Stimulated activated CD4-positive, alpha-beta T cell treated with anti-CD3 and anti-CD28 coated beads, Interleukin-12 subunit alpha, Interleukin-12 subunit beta, amount 100 ng/mL, for 24 hours (primary cell): ENCODE measurements around the gene TMEM134.
"Not testable (repeated sequence)": the region's sequence is repeated elsewhere in the genome, so short reads cannot be mapped to it uniquely, and the experiment has no call there.

ENCODE experiments used
- DNase-seq, 2 experiments: peaks; one replicate each; pipeline ENCODE4 v3.0.0-alpha.2; 2020; ENCODE audit warnings: low read depth in 2 of 2

TMEM134 gene

GRCh38 chr11:67438158-67438902 is 30.7 kb downstream of the TMEM134 start:
- peak in 1 of 2 experiments; percentile 82 for DNase-seq

DNA sequence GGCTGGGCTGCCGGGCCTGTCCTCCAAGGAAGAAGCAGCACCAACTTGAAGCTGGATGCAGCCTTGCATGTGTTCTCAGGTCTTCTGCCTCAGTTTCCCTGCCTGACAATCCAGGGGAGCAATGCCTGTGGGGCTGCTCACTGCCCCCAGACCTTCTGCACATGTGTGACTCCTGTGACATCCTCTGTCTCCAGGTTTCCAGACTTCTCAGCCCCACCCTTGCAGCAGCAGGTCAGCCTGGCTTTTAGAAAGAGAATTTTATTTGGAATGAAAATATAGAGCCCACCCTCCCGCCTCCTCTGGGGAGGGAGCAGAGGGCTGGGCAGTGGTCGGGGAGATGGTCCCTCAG is 31.3 kb downstream of the TMEM134 start:
- DNase-seq: no peak

- DNase-seq: peak; percentile 56 to 75
These were observed 31.8 kb downstream of the TMEM134 start, which contains the start of gene PTPRCAP for GRCh38 chr11:67437082-67437808. Gene PTPRCAP, minus strand, starts transcription at chr11:67437682. Its CDS starts 63 bp downstream, at chr11:67437619.

GRCh38 chr11:67436459-67437081 is 32.5 kb downstream of the TMEM134 start:
- peak; percentile 66 to 81 for DNase-seq

- no peak for DNase-seq
These were observed 33.2 kb downstream of the TMEM134 start for GRCh38 chr11:67435727-67436458.

DNA sequence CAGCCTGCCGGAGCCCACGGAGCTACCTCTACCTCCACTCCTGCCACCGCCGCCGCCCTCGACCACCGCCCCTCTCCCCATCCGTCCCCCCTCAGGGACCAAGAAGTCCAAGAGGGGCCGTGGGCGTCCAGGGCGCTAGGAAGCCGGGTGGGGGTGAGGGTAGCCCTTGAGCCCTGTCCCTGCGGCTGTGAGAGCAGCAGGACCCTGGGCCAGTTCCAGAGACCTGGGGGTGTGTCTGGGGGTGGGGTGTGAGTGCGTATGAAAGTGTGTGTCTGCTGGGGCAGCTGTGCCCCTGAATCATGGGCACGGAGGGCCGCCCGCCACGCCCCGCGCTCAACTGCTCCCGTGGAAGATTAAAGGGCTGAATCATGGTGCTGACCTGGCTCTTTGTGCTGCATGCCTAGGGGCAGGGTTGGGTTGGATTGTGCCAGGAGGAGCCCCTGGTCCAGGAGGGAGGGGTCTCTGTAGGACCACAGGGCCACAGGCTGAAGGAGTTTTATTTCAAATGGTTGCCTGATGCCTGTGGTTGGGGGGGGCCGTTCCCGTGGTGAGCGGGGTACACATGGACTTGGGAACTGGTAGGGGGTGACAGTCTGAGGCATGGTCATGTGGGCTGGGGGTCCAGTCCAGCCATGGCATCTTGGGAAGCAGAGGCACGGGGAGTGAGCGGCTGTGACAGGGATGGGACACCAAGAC is 33.9 kb downstream of the TMEM134 start:
- no peak for DNase-seq

DNA sequence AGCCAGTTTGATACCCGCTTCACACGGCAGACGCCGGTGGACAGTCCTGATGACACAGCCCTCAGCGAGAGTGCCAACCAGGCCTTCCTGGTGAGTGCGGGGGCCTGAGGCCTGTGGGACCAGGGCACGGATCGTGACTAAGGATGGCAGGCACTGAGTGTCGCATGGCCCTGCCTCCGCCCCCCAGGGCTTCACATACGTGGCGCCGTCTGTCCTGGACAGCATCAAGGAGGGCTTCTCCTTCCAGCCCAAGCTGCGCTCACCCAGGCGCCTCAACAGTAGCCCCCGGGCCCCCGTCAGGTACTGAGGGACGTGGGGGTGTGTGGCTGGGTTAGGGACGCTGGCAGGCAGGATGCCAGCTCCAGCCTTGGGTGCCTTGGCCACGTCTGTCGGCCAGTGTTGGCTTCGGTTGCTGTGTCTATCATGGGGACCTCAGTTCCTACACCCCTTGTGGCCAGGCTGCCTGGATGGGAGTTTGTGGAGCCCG is 34.6 kb downstream of the TMEM134 start:
- no peak for DNase-seq

- no peak for DNase-seq
These were observed 35.3 kb downstream of the TMEM134 start for GRCh38 chr11:67433536-67434394.

DNA sequence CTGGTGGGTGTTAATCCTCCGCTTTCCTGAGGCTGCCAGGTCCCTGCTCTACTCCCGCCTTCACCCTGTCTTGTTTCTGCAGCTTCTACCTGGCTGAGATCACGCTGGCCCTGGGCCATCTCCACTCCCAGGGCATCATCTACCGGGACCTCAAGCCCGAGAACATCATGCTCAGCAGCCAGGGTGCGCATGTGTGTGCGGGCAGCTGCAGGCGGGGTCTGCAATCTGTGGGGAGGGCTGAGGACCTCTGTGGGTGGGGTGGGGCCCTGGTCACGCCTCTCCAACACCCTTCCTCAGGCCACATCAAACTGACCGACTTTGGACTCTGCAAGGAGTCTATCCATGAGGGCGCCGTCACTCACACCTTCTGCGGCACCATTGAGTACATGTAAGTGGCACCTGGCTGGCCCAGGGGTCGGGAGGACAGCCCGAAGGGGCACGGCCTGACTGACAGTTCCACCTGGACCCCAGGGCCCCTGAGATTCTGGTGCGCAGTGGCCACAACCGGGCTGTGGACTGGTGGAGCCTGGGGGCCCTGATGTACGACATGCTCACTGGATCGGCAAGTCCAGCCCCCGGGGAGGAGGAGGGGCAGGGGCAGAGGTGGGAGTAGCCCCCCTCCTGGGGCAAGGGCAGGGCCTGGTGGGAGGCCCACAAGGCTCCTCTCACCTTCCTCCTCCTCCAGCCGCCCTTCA is 36.2 kb downstream of the TMEM134 start:
- no peak for DNase-seq

DNA sequence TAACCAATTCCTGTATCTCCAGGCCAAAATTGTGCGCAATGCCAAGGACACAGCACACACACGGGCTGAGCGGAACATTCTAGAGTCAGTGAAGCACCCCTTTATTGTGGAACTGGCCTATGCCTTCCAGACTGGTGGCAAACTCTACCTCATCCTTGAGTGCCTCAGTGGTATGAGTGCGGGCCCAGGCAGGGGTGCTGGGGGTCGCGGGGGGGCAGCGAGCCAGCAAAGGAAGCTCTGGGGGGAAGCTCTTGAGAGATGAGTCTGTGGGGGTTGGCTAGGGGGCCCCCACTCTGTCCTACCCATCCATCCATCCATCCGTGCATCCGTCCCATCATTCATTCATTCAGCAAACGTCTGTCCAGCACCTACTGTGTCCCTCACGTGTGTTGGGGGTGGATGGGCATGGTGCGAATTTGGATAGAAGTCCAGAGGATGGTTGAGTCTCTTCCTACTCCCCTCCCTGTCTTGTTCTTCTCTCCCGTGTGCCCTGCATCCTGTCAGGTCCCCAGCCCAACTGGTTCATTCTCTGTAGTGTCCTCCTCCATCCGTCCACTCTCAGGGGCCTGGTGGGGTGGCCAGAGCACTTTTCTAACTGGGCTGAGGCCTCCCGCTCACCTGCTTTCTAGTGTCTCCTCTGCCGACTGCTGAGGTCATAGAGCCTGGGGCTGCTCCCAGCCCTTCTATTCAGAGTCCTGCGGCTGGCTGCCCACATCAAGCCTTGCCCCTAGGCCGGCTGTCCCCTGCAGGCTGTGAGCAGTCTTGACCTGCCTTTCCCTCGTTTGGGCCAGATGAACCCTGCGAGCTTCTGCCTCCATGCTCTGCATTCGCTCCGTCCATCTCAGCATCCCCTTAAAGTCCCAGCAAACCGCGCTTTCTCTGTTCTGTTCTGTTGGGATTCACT is 37.5 kb downstream of the TMEM134 start:
- no peak for DNase-seq

DNA sequence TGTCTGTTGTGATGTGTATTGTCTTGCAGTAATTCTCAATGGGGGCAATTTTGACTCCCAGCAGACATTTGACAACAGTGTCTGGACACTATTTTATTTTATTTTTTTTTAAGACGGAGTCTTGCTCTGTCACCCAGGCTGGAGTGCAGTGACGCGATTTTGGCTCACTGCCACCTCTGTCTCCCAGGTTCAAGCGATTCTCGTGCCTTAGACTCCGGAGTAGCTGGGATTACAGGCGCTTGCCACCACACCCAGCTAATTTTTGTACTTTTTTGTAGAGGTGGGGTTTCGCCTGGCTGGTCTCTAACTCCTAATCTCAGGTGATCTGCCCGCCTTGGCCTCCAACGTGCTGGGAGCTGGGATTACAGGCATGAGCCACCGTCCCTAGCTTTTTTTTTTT is 39.3 kb downstream of the TMEM134 start:
- no peak for DNase-seq

DNA sequence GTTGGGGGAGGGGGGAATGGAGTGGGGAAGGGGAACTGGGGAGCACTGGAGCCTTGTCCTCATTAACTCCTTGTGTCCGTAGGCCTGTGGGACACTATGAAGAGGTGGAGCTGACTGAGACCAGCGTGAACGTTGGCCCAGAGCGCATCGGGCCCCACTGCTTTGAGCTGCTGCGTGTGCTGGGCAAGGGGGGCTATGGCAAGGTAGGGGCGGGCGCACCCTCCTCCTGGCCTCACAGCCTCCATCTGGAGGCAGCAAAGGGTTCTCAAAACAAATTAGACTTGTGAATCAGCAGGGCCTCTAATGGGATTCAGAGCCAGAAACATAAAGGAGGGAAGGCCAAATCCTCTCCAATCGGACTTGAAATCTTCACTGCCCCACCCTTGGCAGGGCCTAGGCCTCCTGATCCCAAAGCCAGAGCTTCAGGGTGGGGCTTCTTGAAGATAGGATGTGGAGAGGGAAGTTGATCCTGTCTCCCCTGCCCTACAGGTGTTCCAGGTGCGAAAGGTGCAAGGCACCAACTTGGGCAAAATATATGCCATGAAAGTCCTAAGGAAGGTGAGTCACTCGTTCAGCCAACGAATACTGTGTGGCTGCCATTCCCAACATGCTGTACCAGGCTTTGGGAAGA is 39.9 kb downstream of the TMEM134 start:
- no peak for DNase-seq

DNA sequence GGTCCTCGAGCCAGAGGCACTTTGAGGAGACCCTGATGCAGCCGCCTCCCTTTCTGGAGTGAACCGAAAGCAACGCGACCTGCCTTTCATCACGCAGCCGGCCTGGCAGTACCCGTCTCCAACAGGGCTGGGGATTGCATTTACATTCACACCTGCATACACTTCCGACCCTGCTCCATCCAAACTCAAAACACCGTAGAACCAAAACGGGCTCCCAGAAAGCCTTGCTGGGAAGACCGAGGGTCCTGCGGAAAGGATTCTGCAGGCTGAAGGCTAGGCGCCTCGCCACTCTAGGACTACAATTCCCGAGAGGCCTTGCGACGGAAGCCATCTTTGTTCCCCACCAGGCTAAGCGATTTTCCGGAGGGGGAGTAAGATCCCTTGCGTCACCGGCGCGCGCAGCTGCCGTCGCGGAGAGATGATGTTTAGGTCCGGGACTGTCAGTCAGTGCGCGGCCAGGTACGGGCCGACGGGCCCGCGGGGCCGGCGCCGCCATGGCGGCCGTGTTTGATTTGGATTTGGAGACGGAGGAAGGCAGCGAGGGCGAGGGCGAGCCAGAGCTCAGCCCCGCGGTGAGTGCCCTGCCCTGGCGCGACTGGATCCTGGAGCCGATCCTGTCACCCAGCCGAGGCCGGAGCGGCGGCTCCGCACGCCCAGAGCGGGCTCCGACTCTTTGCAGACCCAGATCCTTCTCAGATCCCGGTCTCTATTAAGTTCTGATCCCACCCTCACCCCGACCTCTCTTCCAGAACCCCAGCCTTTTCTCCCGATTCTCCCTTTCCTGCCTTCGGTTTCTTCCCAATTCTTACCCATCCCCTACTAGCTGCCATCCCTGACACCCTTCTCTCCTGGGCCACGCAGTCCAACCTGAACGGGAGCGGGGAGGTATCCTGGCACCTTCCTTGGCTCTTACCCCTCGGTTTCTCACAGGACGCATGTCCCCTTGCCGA is 40.7 kb downstream of the TMEM134 start, which contains the start of gene RPS6KB2:
TSS of gene RPS6KB2 (plus strand) at position 443 of the 950 bp plus-strand sequence. CDS start at position 495, 52 bp downstream.
- DNase-seq: peak; percentile 99 to 100

GRCh38 chr11:67427364-67427859 is 41.6 kb downstream of the TMEM134 start:
- not testable (repeated sequence) for DNase-seq

DNA sequence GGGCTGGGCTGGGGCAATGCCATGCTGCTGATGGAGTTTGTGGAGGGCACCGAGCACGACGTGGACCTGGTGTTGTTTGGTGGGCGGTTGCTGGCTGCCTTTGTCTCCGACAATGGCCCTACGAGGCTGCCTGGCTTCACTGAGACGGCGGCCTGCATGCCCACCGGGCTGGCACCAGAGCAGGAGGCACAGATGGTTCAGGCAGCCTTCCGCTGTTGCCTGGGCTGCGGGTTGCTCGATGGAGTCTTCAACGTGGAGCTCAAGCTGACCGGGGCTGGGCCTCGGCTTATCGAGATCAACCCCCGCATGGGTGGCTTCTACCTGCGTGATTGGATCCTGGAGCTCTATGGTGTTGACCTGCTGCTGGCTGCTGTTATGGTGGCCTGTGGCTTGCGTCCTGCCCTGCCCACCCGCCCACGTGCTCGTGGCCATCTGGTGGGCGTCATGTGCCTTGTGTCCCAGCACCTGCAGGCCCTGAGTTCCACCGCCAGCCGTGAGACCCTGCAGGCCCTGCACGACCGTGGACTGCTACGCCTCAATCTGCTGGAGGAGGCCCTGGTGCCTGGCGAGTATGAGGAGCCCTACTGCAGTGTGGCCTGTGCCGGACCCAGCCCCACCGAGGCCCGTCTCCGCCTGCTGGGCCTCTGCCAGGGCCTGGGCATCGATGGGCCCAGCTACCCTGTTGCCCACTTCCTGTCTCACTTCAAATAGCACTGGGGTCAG is 45.0 kb downstream of the TMEM134 start:
- no peak for DNase-seq

DNA sequence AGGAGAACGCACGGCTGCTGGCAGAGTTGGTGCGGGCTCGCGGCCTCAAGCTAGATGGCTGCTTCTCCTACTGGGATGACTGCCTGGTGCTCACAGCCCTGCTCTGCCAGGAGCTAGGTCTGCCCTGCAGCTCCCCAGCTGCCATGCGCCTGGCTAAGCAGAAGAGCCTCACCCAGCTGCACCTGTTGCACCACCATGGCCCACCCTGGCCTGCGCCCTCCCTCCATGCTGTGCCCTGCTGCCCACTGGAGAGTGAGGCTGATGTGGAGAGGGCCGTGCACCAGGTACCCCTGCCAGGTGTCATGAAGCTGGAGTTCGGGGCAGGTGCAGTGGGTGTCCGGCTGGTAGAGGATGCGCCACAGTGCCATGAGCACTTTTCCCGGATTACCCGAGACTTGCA is 45.6 kb downstream of the TMEM134 start:
- DNase-seq: no peak
